Measurements from ENCODE around the gene RUNDC3A. TPM values are rescaled to one million over a fixed set of nuclear protein-coding genes. Genes with fewer than 3 reads are reported as not detected.

The RUNDC3A gene
- total and polyA plus RNA-seq, 9 donors = 0.24 to 5.4 (median 1.5) TPM

DNA sequence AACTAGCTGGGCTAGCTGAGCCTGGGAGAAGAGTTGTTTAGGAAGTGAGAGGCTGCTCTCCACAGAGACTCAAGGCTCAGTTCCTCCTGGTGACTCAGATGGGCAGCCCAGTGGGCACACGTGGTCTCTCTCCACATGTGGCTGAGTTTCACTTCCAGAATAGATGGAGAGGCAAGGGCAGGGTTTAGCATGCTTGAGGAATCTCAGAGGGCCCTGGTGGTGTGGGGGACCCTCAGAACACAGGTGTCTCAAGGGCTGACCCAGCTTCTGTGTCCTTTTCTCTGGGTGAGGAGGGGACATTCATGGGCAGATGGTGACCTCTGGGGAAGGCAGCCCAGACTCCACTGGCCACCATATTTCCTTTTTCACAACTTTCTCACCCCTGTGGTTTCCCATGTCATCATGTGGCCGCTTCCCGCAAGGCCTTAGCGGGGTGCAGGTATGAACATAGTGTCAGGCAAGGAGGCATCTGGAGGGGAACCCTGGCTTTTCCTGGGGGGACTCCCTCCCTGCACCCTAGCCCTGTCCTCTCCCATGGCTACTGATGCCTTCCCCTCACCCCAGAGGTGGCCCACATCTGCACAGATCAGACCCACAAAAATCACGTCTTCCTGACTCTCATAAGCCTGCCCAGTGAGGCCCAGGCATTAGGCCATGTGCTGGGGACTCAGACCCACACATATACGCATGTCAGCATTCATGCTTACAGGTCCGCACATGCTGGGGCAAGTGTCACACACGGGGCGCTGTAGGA is 40.0 kb downstream of the RUNDC3A start:
- H3K36me3 ChIP-seq = no peaks in the 10 kb centered on the region

DNA sequence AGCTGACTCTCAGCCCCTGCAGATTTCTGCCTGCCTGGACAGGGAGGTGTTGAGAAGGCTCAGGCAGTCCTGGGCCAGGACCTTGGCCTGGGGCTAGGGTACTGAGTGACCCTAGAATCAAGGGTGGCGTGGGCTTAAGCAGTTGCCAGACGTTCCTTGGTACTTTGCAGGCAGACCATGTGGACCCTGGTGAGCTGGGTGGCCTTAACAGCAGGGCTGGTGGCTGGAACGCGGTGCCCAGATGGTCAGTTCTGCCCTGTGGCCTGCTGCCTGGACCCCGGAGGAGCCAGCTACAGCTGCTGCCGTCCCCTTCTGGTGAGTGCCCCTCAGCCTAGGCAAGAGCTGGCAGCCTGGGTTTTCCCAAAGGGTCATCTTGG is 40.6 kb downstream of the RUNDC3A start:
- WGBS, 3 donors = 75 to 85% (median 83%) methylated on average over 4 to 6 of the region's 6 CpGs
- no peak for DNase-seq
- intact Hi-C loops (cut with DNase I) = no loop called here
- no peak overlapping the region for H3K27ac ChIP-seq
- H3K27me3 ChIP-seq = no peaks in the 10 kb centered on the region
- no peaks in the 10 kb centered on the region for H3K36me3 ChIP-seq
- no peak overlapping the region for H3K4me3 ChIP-seq
- TF ChIP-seq EP300 (IDR thresholded peaks at IDR 0.05) (no peak), POLR2A (IDR thresholded peaks at IDR 0.05) (no peak)
- TF ChIP-seq, protein P1, sequence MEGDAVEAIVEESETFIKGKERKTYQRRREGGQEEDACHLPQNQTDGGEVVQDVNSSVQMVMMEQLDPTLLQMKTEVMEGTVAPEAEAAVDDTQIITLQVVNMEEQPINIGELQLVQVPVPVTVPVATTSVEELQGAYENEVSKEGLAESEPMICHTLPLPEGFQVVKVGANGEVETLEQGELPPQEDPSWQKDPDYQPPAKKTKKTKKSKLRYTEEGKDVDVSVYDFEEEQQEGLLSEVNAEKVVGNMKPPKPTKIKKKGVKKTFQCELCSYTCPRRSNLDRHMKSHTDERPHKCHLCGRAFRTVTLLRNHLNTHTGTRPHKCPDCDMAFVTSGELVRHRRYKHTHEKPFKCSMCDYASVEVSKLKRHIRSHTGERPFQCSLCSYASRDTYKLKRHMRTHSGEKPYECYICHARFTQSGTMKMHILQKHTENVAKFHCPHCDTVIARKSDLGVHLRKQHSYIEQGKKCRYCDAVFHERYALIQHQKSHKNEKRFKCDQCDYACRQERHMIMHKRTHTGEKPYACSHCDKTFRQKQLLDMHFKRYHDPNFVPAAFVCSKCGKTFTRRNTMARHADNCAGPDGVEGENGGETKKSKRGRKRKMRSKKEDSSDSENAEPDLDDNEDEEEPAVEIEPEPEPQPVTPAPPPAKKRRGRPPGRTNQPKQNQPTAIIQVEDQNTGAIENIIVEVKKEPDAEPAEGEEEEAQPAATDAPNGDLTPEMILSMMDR (IDR thresholded peaks at IDR 0.05) = no peak
- peaks cover 5% of the 10 kb centered on the region for H3K4me1 ChIP-seq (ENCODE audit: insufficient read depth)
- H3K9me3 ChIP-seq = no peaks in the 10 kb centered on the region

More for the DNA sequence above, 40.0 kb downstream of the RUNDC3A start:
- intact Hi-C loops (cut with DNase I) = no loop called here
- Histone ChIP-seq H3K27me3 (no peaks in the 10 kb centered on the region), H3K27ac (no peak overlapping the region), H3K9me3 (no peaks in the 10 kb centered on the region), H3K4me1 (ENCODE audit: insufficient read depth) (peaks cover 5% of the 10 kb centered on the region), H3K4me3 (no peak overlapping the region)
- TF ChIP-seq, protein P1 (IDR thresholded peaks at IDR 0.05) = no peak
- no peak for TF ChIP-seq EP300 (IDR thresholded peaks at IDR 0.05)
- TF ChIP-seq POLR2A (IDR thresholded peaks at IDR 0.05) = no peak
- no peak for DNase-seq
- 83 to 86% (median 86%) methylated on average over 9 of the region's 9 CpGs for WGBS, 3 donors

DNA sequence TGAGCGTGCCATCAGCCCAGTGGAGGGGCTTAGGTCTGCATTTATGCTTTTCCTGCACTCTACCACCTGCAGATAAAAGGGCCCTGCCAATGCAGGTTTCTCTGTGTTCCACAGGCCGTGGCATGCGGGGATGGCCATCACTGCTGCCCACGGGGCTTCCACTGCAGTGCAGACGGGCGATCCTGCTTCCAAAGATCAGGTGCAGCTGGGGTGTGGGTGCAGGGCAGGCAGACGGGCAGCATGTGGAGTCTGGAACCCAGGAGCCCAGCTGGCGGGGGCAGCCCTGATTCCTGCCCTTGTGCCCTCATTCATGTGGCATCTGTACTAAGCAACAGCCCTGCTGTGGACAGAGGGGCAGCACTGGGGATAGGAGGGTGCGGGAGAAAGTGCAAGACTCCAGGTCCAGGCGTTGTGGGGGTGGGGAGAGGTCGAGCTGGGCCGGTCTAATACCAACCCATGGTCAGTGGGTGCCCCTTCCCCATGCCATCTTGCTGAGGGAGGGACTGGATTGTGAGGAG is 41.2 kb downstream of the RUNDC3A start:
- intact Hi-C loops (cut with DNase I) = loop anchor here in 1 of 4 donors (10.0 kb wide), 1 partner anchor 145 kb away; no protein-coding TSS in a partner anchor
- no peaks in the 10 kb centered on the region for H3K27me3 ChIP-seq
- H3K4me3 ChIP-seq = no peak overlapping the region
- no peaks in the 10 kb centered on the region for H3K36me3 ChIP-seq
- no peak overlapping the region for H3K27ac ChIP-seq
- no peaks in the 10 kb centered on the region for H3K9me3 ChIP-seq
- H3K4me1 ChIP-seq (ENCODE audit: insufficient read depth) = peaks cover 5% of the 10 kb centered on the region
- TF ChIP-seq POLR2A (IDR thresholded peaks at IDR 0.05) (no peak), EP300 (IDR thresholded peaks at IDR 0.05) (no peak)
- TF ChIP-seq, protein P1 (IDR thresholded peaks at IDR 0.05) = no peak
- no peak for DNase-seq
- 87 to 90% (median 89%) methylated on average over 12 of the region's 12 CpGs for WGBS, 3 donors

DNA sequence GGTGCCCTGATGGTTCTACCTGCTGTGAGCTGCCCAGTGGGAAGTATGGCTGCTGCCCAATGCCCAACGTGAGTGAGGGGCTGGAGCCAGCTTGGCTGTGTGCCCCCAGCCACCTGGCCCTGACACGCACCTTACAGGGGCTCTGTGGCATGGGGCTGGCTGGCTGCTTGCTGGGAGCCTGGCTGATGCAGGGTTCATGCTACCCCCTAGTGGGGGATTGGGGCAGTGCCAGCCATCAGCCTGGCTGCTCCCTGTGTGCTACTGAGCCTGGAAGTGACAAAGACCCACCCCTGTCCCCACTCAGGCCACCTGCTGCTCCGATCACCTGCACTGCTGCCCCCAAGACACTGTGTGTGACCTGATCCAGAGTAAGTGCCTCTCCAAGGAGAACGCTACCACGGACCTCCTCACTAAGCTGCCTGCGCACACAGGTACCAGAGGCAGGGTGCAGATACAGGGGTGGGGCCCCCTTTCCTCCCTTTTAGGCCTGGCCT is 42.4 kb downstream of the RUNDC3A start:
- 65 to 66% (median 65%) methylated on average over 6 of the region's 6 CpGs for WGBS, 3 donors
- H3K36me3 ChIP-seq = no peaks in the 10 kb centered on the region
- DNase-seq = peak; percentile 46 to 74 (median 66)

More for the DNA sequence above, 42.4 kb downstream of the RUNDC3A start:
- H3K27me3 ChIP-seq = no peaks in the 10 kb centered on the region
- no peaks in the 10 kb centered on the region for H3K9me3 ChIP-seq
- H3K4me3 ChIP-seq = no peak overlapping the region
- TF ChIP-seq, protein P1 (IDR thresholded peaks at IDR 0.05) = peak; percentile 28 to 56 (median 38)
- TF ChIP-seq EP300 (IDR thresholded peaks at IDR 0.05) = no peak
- TF ChIP-seq POLR2A (IDR thresholded peaks at IDR 0.05) = no peak
- intact Hi-C loops (cut with DNase I) = loop anchor here in 1 of 4 donors (10.0 kb wide), 1 partner anchor 146 kb away; no protein-coding TSS in a partner anchor
- no peak overlapping the region for H3K27ac ChIP-seq
- peaks cover 4% of the 10 kb centered on the region for H3K4me1 ChIP-seq (ENCODE audit: insufficient read depth)

Data from ovary (tissue), 9 donors.